HG02588 (cell line): Measurements from ENCODE around the gene LITAF.
"Not testable (repeated sequence)": the region's sequence is repeated elsewhere in the genome, so short reads cannot be mapped to it uniquely, and the experiment has no call there.

Experiments
- ATAC-seq: cut with Tn5 transposase; IDR thresholded peaks from one replicate; pipeline ENCODE4 v1.9.1; 2021; ENCODE audit warnings: mild to moderate bottlenecking, moderate library complexity; ENCODE audit not compliant: unreplicated experiment

LITAF gene

GRCh38 chr16:11576427-11577289, 10.1 kb downstream of the LITAF start:
- ATAC-seq = peak; percentile 45

- ATAC-seq = no peak
Observed at GRCh38 chr16:11575223-11575589, 11.5 kb downstream of the LITAF start.

GRCh38 chr16:11572301-11572995, 14.3 kb downstream of the LITAF start:
- ATAC-seq = no peak

- no peak for ATAC-seq
Observed at GRCh38 chr16:11571549-11571948, 15.2 kb downstream of the LITAF start.

GRCh38 chr16:11570806-11571205, 15.9 kb downstream of the LITAF start:
- no peak for ATAC-seq

GRCh38 chr16:11570258-11570657, 16.5 kb downstream of the LITAF start:
- no peak for ATAC-seq

GRCh38 chr16:11566398-11566797, 20.3 kb downstream of the LITAF start:
- ATAC-seq = no peak

GRCh38 chr16:11565665-11566064, 21.1 kb downstream of the LITAF start:
- ATAC-seq = no peak

- ATAC-seq = no peak
Observed at GRCh38 chr16:11564046-11564926, 22.4 kb downstream of the LITAF start.

GRCh38 chr16:11563493-11564040, 23.2 kb downstream of the LITAF start:
- ATAC-seq = no peak

GRCh38 chr16:11562941-11563340, 23.8 kb downstream of the LITAF start:
- ATAC-seq = no peak

GRCh38 chr16:11562411-11562810, 24.3 kb downstream of the LITAF start:
- no peak for ATAC-seq

GRCh38 chr16:11561856-11562255, 24.9 kb downstream of the LITAF start:
- no peak for ATAC-seq

- no peak for ATAC-seq
Observed at GRCh38 chr16:11561454-11561805, 25.3 kb downstream of the LITAF start.

GRCh38 chr16:11560701-11561453, 25.8 kb downstream of the LITAF start:
- no peak for ATAC-seq

GRCh38 chr16:11558308-11558823, 28.4 kb downstream of the LITAF start:
- not testable (repeated sequence) for ATAC-seq

- no peak for ATAC-seq
Observed at GRCh38 chr16:11557801-11558200, 28.9 kb downstream of the LITAF start.

- no peak for ATAC-seq
Observed at GRCh38 chr16:11556945-11557720, 29.6 kb downstream of the LITAF start.

GRCh38 chr16:11556214-11556819, 30.4 kb downstream of the LITAF start:
- no peak for ATAC-seq
